ENCODE data around the gene ALG3. TPM values are rescaled to one million over a fixed set of nuclear protein-coding genes. Genes with fewer than 3 reads are reported as not detected.

ALG3 gene
- total and polyA plus RNA-seq, 2 donors (not counting 3 experiments of a cell fraction or from before 2014, with no cell fraction given), result 42.9 to 99.9 TPM

DNA sequence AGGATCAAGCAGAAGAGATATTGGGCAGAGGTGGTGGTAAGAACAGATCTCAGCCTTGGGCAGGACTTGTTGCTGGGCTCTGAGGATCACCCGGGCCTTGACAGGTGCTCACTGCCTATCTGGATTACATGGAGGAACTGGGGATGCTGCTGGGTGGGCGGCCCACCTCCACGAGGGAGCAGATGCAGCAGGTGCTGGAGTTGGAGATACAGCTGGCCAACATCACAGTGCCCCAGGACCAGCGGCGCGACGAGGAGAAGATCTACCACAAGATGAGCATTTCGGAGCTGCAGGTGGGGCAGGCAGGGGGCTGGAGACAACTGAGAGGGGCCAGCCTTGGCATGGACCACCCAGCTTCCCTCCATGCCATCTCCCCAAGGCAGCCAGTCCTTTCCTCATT, 34.9 kb upstream of the ALG3 start:
- no peak for DNase-seq (ENCODE audit: low read depth, low spot score)
- dilution Hi-C loops (cut with MboI; ENCODE audit: extremely low pct_ligation_motif_present, low sequenced_read_pairs) (no loop called here), intact Hi-C loops (cut with micrococcal nuclease) (loop anchor here (1.0 to 10.0 kb wide), 2 partner anchors 239 to 388 kb away; no protein-coding TSS in a partner anchor)
- TF ChIP-seq POLR2A (IDR thresholded peaks at IDR 0.05; ENCODE audit: low read depth, low read length) (no peak), MYC (IDR thresholded peaks at IDR 0.05; ENCODE audit: low read depth, low read length) (no peak), POLR2AphosphoS5 (IDR thresholded peaks at IDR 0.05; ENCODE audit: insufficient read depth, low read depth, low read length) (no peak), JUN (IDR thresholded peaks at IDR 0.05; ENCODE audit: borderline replicate concordance, insufficient read depth, insufficient read length, low read depth) (no peak), FOS (IDR thresholded peaks at IDR 0.05; ENCODE audit: borderline replicate concordance, insufficient read depth, low read length) (no peak)
- TF ChIP-seq, protein P1, sequence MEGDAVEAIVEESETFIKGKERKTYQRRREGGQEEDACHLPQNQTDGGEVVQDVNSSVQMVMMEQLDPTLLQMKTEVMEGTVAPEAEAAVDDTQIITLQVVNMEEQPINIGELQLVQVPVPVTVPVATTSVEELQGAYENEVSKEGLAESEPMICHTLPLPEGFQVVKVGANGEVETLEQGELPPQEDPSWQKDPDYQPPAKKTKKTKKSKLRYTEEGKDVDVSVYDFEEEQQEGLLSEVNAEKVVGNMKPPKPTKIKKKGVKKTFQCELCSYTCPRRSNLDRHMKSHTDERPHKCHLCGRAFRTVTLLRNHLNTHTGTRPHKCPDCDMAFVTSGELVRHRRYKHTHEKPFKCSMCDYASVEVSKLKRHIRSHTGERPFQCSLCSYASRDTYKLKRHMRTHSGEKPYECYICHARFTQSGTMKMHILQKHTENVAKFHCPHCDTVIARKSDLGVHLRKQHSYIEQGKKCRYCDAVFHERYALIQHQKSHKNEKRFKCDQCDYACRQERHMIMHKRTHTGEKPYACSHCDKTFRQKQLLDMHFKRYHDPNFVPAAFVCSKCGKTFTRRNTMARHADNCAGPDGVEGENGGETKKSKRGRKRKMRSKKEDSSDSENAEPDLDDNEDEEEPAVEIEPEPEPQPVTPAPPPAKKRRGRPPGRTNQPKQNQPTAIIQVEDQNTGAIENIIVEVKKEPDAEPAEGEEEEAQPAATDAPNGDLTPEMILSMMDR (IDR thresholded peaks at IDR 0.05; ENCODE audit: extremely low read depth in 1 of 2, insufficient read depth in 1 of 2, low read depth in 1 of 2, low read length in 2 of 2), result no peak
- TF ChIP-seq, protein P2, sequence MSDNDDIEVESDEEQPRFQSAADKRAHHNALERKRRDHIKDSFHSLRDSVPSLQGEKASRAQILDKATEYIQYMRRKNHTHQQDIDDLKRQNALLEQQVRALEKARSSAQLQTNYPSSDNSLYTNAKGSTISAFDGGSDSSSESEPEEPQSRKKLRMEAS (IDR thresholded peaks at IDR 0.05; ENCODE audit: insufficient read depth, insufficient read length), result no peak
- no peak overlapping the region for H2AFZ ChIP-seq (ENCODE audit: low read depth, low read length)
- peaks cover 4 to 6% of the 10 kb centered on the region in 2 experiments for H3K27me3 ChIP-seq (ENCODE audit: control insufficient read depth in 2 of 2, insufficient read depth in 2 of 2, low read length in 2 of 2)
- H3K36me3 ChIP-seq (ENCODE audit: control insufficient read depth in 2 of 2, extremely low read depth in 1 of 2, insufficient read depth in 2 of 2, low read length in 2 of 2), result no peaks in the 10 kb centered on the region
- no peaks in the 10 kb centered on the region for H3K79me2 ChIP-seq (ENCODE audit: control insufficient read depth, insufficient read depth, low read length)
- ChIA-PET POLR2A (no interaction called here), CTCF (interaction anchor here (1.1 to 5.7 kb wide), 3 partner anchors 139 to 387 kb away, joined by 5 to 41 read pairs (median 11); no protein-coding TSS in a partner anchor)
- no peaks in the 10 kb centered on the region for H3K4me1 ChIP-seq (ENCODE audit: control insufficient read depth, extremely low read depth, insufficient read depth, low read length)
- no peaks in the 10 kb centered on the region for H4K20me1 ChIP-seq (replicated peaks; ENCODE audit: control insufficient read depth, extremely low read depth, insufficient read depth, low read length)
- no TSS peak for BruUV-seq (replicated peaks)
- H3K9ac ChIP-seq (replicated peaks; ENCODE audit: extremely low read depth, insufficient read depth, low read length), result no peak overlapping the region
- no peaks in the 10 kb centered on the region for H3K9me3 ChIP-seq (replicated peaks; ENCODE audit: control insufficient read depth, insufficient read depth, low read length)
- H3K4me2 ChIP-seq (ENCODE audit: insufficient read depth, low read length), result no peak overlapping the region
- H3K4me3 ChIP-seq (replicated peaks in 1 of 3; ENCODE audit: insufficient read depth in 1 of 3, low read depth in 1 of 3, low read length in 3 of 3), result no peak overlapping the region
- no peak overlapping the region for H3K27ac ChIP-seq (ENCODE audit: insufficient read depth, low read depth, low read length)
- FAIRE-seq, result no peak
- no peaks in the 10 kb centered on the region for H3K9me1 ChIP-seq (replicated peaks; ENCODE audit: control insufficient read depth, extremely low read depth, insufficient read depth, low read length)

Data from endothelial cell of umbilical vein (primary cell).